PFSK-1 (cell line): ENCODE measurements around the gene HNRNPA3.

Experiments
- FOXP2 ChIP-seq: optimal IDR thresholded peaks from 2 replicates; pipeline ENCODE3; 2011; ENCODE audit warnings: borderline replicate concordance, control low read depth, inconsistent platforms; ENCODE audit not compliant: insufficient read depth; ENCODE audit errors: extremely low read length, extremely low read depth
- POLR2AphosphoS5 ChIP-seq: IDR thresholded peaks from 2 replicates; pipeline ENCODE4 v1.6.1; 2012; ENCODE audit warnings: low read depth, mild to moderate bottlenecking, control low read depth, low read length, moderate library complexity
- REST ChIP-seq, 2 experiments: IDR thresholded peaks; 2 replicates each; pipeline versions ENCODE4 v1.6.1 to v1.8.0; 2011 to 2012; ENCODE audit warnings: low read depth in 2 of 2, low read length in 2 of 2, control low read depth in 1 of 2, inconsistent platforms in 1 of 2, mild to moderate bottlenecking in 1 of 2, moderate library complexity in 1 of 2; ENCODE audit not compliant: insufficient read depth in 1 of 2
- SIN3A ChIP-seq: IDR thresholded peaks from 2 replicates; pipeline ENCODE4 v1.6.1; 2012; ENCODE audit warnings: mild to moderate bottlenecking, low read length, moderate library complexity, borderline replicate concordance; ENCODE audit not compliant: insufficient read depth
- TAF1 ChIP-seq: IDR thresholded peaks from 2 replicates; pipeline ENCODE4 v1.6.1; 2012; ENCODE audit warnings: low read length, control low read depth, borderline replicate concordance; ENCODE audit not compliant: insufficient read depth

Gene HNRNPA3

GRCh38 chr2:177258059-177258458, 45.5 kb downstream of the HNRNPA3 start:
- TF ChIP-seq SIN3A (no peak), REST (IDR thresholded peaks at IDR 0.05; ENCODE audit: insufficient read depth in 1 of 2, low read depth in 2 of 2, low read length in 2 of 2) (no peak), POLR2AphosphoS5 (no peak), TAF1 (no peak), FOXP2 (no peak)

GRCh38 chr2:177260379-177260778, 47.8 kb downstream of the HNRNPA3 start:
- no peak for TF ChIP-seq TAF1
- no peak for TF ChIP-seq SIN3A
- TF ChIP-seq REST (IDR thresholded peaks at IDR 0.05; ENCODE audit: insufficient read depth in 1 of 2, low read depth in 2 of 2, low read length in 2 of 2), result no peak
- TF ChIP-seq FOXP2, result no peak
- TF ChIP-seq POLR2AphosphoS5, result no peak

GRCh38 chr2:177261116-177262060, 48.8 kb downstream of the HNRNPA3 start:
- TF ChIP-seq TAF1 (no peak), POLR2AphosphoS5 (no peak), REST (IDR thresholded peaks at IDR 0.05; ENCODE audit: insufficient read depth in 1 of 2, low read depth in 2 of 2, low read length in 2 of 2) (no peak), SIN3A (no peak), FOXP2 (no peak)

GRCh38 chr2:177262092-177262491, 49.5 kb downstream of the HNRNPA3 start:
- TF ChIP-seq TAF1 (no peak), SIN3A (no peak), FOXP2 (no peak), REST (IDR thresholded peaks at IDR 0.05; ENCODE audit: insufficient read depth in 1 of 2, low read depth in 2 of 2, low read length in 2 of 2) (no peak), POLR2AphosphoS5 (no peak)
